Loucy (cell line): ENCODE measurements around the gene PABPN1.

Experiments
- CTCF ChIP-seq: fragments of 200-600 bp; sonication (generic); conservative IDR thresholded peaks from 2 replicates; pipeline ENCODE4 v1.5.1; 2014; ENCODE audit warnings: mild to moderate bottlenecking, antibody characterized with exemption, low read length
- EZH2phosphoT487 ChIP-seq: fragments of 200-600 bp; IDR thresholded peaks from 2 replicates; pipeline ENCODE4 v1.6.1; 2018; ENCODE audit warnings: antibody characterized with exemption, mild to moderate bottlenecking, moderate library complexity, borderline replicate concordance

DNA sequence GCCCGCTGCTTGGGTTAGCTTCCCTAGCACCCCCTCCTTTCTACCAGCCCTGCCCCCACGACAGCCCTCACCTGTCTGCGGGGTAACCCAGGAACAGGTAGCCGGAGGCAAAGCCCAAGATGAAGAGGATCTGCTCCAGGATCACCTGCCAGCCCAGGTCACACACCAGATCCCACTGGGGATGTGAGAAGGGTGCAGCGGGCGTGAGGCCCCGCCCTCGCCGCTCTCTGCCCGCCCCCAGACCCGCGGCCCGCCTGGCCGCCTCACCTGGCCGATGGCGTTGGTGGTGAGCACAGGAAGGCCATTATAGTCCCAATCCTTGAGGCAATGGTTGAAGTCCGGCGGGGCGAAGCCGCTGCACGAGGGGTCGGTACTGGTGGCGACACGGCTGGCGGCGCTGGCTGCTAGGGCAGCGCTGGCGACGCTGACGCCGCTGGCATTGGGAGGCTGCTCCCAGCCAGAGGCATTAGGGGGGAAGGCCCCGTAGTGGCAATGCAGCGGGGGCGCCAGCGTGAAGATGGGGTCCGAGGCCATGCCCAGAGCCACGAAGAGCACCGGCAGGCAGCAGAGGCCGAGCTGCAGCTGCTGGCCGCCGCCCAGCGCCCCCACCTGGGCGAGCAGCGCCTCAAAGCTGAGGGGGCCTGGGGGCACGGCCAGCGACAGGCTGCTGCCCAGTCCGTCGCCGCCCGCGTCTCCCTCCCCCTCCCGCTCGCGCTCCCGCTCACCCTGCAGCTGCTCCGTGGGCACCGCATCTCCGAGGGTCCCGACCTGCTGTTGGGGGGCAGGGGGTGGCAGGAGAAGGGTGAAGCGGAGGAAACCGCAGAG is 30.6 kb downstream of the PABPN1 start:
- no peak for TF ChIP-seq CTCF
- no peak for TF ChIP-seq EZH2phosphoT487
